Stimulated activated naive CD8-positive, alpha-beta T cell treated with anti-CD3 and anti-CD28 coated beads, Interleukin-15, amount 100 ng/mL, for 72 hours (primary cell): ENCODE data around the gene MEGF6.

Source experiments
- ATAC-seq: fragments of 150-1000 bp; cut with Tn5 transposase; 2 replicates; pipeline ENCODE4 v1.10.0; 2021; ENCODE audit warnings: mild to moderate bottlenecking, moderate library complexity
- DNase-seq, 2 donors: peaks; one replicate each; pipeline ENCODE4 v3.0.0; 2021 to 2022
- H3K27ac Mint-ChIP-seq, 2 donors: one replicate each; pipeline ENCODE4 v1.8.0; 2022; ENCODE audit warnings: mild to moderate bottlenecking in 2 of 2, mixed read lengths in 2 of 2, moderate library complexity in 2 of 2
- H3K27me3 Mint-ChIP-seq: one replicate; pipeline ENCODE4 v1.8.0; 2022; ENCODE audit warnings: mixed read lengths
- H3K4me1 Mint-ChIP-seq: one replicate; pipeline ENCODE4 v1.8.0; 2022; ENCODE audit warnings: mild to moderate bottlenecking, mixed read lengths
- H3K4me3 Mint-ChIP-seq, 2 donors: one replicate each; pipeline ENCODE4 v1.8.0; 2022; ENCODE audit warnings: mild to moderate bottlenecking in 2 of 2, mixed read lengths in 2 of 2, moderate library complexity in 1 of 2
- H3K9me3 Mint-ChIP-seq, 2 donors: one replicate each; pipeline ENCODE4 v1.8.0; 2022; ENCODE audit warnings: mixed read lengths in 2 of 2

MEGF6 gene

DNA sequence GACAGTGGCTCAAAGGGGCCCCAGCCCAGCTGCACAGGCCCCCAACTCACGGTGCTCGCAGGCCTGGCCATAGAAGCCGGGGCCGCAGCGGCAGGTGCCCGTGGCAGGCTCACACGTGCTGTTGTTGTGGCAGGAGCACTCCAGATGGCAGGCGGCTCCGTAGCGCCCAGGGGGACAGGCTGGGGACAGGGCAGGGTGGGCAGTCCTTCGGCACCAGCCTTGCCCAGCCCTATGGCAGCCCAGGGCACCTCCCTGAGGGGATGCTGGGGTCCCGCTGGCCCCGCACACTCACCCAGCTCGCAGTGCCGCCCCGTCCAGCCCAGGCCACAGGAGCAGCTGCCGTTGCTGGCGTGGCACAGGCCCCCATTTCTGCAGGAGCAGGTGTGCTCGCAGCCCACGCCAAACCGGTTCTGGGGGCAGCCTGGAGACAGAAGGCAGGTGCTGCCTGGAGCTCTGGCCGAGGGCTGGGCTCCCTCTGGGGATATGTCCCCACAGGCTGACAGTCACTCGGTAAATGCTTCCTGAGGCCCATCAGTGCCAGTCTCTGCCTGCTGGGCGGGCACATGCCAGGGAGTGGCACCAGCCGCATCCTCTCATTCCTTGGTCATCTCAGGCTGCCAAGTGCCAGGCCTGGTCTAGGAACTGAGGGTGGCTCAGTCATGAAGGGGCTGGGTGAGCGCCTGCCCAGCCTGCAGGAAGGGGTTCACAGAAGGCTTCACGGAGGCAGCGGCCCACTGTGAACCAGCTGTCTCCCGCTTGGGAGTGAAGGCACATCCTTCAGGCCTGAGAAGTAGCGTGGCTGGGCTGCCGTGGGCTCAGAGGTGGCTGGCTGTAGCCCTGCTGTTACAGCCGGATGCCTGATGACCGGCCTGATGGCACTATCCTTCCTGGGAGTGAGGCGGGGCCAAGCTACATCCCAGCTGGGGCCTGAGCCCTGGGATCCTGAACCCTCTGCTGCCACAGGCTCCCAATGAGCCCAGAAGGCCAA lies 116.7 kb downstream of the MEGF6 start:
- ATAC-seq (no peak), DNase-seq (no peak)
- H3K4me3 Mint-ChIP-seq: no peak overlapping the region
- no peak overlapping the region for H3K27ac Mint-ChIP-seq
- H3K9me3 Mint-ChIP-seq: no peaks in the 10 kb centered on the region
- H3K27me3 Mint-ChIP-seq: no peaks in the 10 kb centered on the region
- peaks cover 9% of the 10 kb centered on the region for H3K4me1 Mint-ChIP-seq

DNA sequence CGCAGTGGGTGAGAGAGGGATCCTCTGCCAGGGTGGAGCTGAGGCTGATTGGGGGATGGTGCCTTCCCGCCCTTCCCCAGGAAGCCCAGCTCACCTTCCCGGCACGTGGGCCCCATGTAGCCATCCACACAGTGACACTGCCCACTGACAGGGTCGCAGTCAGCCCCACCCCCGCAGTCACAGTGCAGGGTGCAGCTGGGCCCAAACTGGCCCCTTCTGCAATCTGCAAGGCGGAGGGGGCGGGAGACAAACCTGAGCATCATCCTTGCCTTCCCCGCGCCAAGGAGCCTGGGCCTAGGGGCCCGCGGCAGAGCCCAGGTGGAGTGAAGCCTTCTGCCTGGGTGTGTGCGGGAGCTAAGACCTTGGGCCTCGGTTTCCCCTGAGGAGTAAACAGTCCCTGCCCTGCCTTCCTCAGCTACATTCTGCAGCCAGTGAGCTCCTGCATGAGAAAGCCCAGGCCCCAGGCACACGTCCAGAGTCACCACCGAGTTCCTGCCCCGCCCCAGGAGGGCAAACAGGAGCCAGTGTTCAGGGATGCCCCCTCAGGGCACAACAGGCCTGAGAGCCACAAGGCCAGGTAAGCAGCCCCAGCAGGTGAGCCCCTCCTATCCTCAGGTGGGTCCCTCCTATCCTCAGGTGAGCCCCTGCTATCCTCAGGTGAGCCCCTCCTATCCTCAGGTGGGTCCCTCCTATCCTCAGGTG lies 118.6 kb downstream of the MEGF6 start:
- DNase-seq: no peak
- Mint-ChIP-seq H3K27me3 (no peaks in the 10 kb centered on the region), H3K4me1 (peaks cover 9% of the 10 kb centered on the region), H3K4me3 (no peak overlapping the region), H3K27ac (no peak overlapping the region), H3K9me3 (peaks cover 9 to 13% of the 10 kb centered on the region in 2 donors)
- ATAC-seq: no peak

DNA sequence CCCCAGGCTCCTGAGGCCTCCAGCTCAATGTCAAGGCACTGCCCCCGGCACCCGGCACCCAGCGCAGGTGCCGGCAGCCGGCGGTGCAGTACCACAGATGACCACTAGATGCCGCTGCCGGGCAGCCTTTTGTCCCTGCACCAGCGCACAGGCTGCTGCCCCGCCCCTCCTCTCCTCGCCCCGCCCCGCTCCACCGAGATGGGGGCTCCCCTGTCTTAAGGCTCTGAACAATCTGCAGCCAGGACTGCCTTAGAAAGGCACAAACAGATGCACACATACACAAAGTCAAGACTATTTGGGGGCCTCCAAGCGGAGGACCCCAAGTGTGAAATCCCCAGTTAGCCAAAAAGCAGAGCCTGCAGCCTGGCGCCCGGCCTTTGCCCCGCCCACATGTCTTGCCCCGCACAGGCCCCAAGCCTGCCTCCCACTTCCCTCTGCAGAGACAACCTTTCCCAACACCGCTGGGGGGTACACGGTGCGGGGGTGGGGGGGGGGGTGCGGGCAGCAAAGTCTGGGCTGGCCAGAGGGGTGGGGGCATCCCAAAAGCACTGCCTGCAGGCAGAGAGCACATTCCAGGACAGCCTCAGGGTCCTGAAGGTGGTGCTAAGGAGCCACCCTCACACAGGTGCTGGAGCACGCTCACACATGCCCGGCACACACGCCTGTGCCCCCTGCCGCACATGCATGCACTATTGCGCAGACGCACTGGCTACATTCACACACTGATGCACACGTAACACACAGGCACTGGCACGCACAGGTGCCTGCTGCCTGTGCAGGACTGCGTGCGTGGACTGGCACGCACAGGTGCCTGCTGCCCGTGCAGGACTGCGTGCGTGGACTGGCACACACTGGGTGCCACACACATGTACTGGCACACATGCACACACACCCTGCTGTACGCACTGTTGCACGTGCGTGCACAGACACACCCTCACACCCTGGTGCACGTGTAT lies 119.7 kb downstream of the MEGF6 start:
- H3K27me3 Mint-ChIP-seq: no peaks in the 10 kb centered on the region
- H3K9me3 Mint-ChIP-seq: peaks cover 9 to 13% of the 10 kb centered on the region in 2 donors
- peak overlapping the region; percentile 59 to 63 for H3K4me3 Mint-ChIP-seq
- H3K4me1 Mint-ChIP-seq: peaks cover 9% of the 10 kb centered on the region
- H3K27ac Mint-ChIP-seq: peak overlapping the region in 1 of 2 donors; percentile 69
- DNase-seq (peak; percentile 82 to 85), ATAC-seq (peak; percentile 81)

DNA sequence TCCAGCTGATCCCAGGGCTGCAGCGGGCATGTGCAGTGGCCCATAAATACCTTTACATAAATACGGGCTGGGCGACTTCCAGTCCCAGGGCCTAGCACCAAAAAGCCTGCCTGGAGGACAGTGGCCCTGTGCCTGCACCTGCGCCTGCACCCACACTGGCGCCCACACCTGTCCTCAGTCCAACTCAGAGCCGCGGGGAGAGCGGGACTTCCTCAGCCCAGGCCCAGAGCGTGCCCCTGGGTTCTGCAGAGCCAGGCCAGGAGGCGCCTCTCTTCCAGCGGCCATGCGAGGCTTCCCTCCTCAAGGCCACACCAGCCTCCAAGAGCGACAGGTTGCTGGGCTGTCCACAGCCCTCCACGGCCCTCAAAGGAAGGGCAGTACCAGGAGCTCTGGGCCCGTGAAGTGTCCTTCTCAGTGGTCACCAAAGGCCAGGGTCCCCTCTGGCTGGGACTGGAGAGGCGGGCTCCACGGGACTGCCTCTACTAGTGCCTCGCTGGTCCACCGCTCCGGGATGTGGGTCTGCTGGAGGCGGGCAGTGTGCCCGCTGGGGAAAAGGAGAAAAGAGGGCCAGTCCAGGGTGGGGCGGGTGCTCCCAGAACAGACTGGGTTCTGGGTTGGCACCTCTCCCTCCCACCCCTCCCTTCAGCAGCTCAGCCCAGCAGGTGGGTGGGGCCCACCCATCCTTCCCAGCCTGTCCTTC lies 121.1 kb downstream of the MEGF6 start:
- Mint-ChIP-seq H3K4me3 (no peak overlapping the region), H3K27me3 (no peaks in the 10 kb centered on the region), H3K9me3 (peaks cover 9 to 13% of the 10 kb centered on the region in 2 donors), H3K4me1 (peaks cover 9% of the 10 kb centered on the region), H3K27ac (no peak overlapping the region)
- DNase-seq (no peak), ATAC-seq (no peak)

DNA sequence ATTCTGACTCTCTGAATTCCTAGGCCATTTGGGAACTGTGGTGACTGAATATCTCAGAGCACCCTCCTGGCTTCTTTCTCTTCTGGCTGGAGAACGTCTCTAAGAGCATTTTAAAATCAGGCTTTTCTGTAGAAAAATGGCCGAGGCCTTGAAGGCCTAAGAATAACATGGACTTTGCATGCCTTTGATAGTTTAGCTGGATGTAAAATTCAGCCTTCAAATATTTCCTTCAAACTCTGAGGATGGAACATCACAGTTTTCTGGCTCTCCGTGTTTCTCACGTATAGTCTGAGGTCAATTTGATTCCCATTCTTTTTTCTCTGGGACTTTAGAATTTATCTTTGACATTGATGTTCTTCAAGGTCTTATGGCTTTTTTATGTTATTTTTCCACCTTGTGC lies 122.9 kb downstream of the MEGF6 start:
- Mint-ChIP-seq H3K27ac (no peak overlapping the region), H3K4me3 (no peak overlapping the region), H3K4me1 (peaks cover 15% of the 10 kb centered on the region), H3K27me3 (no peaks in the 10 kb centered on the region), H3K9me3 (peaks cover 9 to 13% of the 10 kb centered on the region in 2 donors)
- ATAC-seq: no peak
- no peak for DNase-seq

DNA sequence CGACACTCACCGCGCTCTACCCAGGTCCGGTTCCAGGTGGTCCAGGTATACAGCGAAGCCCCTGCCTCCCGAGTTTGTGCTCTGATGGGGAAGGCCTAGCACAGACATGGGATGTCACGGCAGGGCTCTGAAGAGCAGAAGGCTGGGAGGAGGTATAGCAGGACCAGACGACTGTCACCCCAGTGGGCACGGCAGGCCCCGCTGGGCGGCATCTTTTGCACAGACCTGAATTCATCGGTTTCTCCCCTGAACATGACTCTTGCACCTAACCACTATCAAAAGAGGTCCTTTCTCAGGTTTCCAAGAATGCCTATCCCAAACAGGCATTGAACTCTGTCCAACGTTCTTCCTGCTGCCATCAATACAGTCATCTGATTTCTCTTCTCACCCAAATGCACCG lies 126.3 kb downstream of the MEGF6 start:
- peaks cover 6% of the 10 kb centered on the region for H3K4me1 Mint-ChIP-seq
- no peak for DNase-seq
- H3K27me3 Mint-ChIP-seq: no peaks in the 10 kb centered on the region
- no peak for ATAC-seq
- no peak overlapping the region for H3K4me3 Mint-ChIP-seq
- peaks cover 9 to 13% of the 10 kb centered on the region in 2 donors for H3K9me3 Mint-ChIP-seq
- no peak overlapping the region for H3K27ac Mint-ChIP-seq

DNA sequence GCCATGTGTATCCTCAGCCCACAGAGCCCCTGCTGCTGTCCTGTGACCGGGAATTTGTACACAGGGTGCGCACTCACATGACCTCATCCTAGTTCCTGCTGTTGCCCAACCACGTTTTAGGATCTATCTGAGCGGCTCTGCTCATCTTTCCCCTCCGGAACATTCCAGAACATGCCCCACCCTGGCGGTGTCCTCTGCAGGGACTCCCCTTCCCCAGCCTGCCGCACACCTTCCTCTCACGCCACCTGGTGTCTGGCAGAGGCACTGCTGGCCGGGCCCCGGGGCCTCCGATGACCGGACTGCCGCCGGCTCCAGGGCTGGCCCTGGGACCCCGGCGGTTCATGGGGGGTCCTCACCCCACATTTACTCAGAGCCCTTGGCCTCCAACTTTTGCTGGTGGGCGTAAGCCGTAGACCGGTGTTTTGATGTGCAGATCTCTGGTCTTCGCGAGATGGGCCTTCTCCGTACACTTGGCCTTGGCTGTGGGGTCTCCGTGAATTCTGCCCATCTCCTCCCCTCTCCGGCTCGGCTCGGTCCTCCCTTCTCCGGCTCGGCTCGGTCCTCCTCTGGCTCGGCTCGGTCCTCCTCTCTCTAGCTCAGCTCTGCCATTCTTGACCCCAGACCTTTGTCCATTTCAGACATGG lies 127.4 kb downstream of the MEGF6 start:
- H3K9me3 Mint-ChIP-seq: peaks cover 5 to 10% of the 10 kb centered on the region in 2 donors
- peaks cover 6% of the 10 kb centered on the region for H3K4me1 Mint-ChIP-seq
- DNase-seq (peak; percentile 40 to 47), ATAC-seq (peak; percentile 47)
- H3K27me3 Mint-ChIP-seq: no peaks in the 10 kb centered on the region
- peak overlapping the region in 1 of 2 donors; percentile 65 for H3K27ac Mint-ChIP-seq
- H3K4me3 Mint-ChIP-seq: no peak overlapping the region

DNA sequence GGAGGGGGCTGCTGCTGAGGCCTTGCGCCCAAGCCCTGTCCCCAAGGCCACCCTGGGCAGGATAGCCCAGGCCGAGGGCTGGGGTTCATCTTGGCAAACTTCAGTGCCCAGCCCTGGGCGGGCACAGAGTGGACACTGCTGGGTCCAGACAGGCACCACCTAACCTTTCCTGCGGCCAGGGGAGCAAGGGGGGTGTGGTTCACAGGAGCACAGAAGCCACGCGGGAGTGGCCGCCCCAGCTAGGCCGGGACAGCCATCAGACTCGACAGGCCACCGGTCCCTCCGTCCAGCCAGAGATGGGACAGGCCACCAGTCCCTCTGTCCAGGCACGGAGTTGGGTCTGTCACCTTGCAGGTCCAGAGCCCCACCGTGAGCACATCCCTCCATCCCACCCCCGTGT lies 127.9 kb downstream of the MEGF6 start:
- Mint-ChIP-seq H3K27ac (no peak overlapping the region), H3K4me1 (peaks cover 6% of the 10 kb centered on the region), H3K4me3 (no peak overlapping the region), H3K27me3 (no peaks in the 10 kb centered on the region), H3K9me3 (peaks cover 0 to 5% of the 10 kb centered on the region in 2 donors)
- DNase-seq: no peak
- peak; percentile 7 for ATAC-seq

DNA sequence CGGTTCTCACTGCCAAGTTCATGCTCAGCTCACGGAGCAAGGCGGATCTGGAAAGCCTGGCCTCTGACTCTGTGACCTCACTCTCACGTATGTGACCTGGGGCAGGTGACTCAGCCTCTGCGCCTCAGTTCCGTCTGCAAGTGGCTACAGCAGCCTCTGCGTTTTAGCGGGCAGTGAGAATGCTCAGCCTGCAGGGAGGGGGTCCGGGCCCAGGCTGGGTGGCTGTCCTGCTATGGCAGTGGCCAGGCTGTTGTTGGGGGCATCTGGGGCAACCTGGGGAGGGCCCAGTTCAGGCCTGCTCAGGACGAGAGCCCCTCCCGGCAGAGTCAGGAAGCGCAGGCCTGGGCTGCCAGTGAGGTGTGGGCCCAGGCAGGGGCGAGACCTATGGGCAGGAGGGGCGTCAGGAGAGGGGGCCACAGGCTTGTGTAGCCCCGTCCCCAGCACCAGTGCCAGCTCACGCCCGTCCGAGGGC lies 128.9 kb downstream of the MEGF6 start:
- peaks cover 6% of the 10 kb centered on the region for H3K27me3 Mint-ChIP-seq
- no peak overlapping the region for H3K27ac Mint-ChIP-seq
- no peak overlapping the region for H3K4me3 Mint-ChIP-seq
- DNase-seq: no peak
- peak; percentile 41 for ATAC-seq
- no peaks in the 10 kb centered on the region for H3K9me3 Mint-ChIP-seq
- H3K4me1 Mint-ChIP-seq: peaks cover 6% of the 10 kb centered on the region

DNA sequence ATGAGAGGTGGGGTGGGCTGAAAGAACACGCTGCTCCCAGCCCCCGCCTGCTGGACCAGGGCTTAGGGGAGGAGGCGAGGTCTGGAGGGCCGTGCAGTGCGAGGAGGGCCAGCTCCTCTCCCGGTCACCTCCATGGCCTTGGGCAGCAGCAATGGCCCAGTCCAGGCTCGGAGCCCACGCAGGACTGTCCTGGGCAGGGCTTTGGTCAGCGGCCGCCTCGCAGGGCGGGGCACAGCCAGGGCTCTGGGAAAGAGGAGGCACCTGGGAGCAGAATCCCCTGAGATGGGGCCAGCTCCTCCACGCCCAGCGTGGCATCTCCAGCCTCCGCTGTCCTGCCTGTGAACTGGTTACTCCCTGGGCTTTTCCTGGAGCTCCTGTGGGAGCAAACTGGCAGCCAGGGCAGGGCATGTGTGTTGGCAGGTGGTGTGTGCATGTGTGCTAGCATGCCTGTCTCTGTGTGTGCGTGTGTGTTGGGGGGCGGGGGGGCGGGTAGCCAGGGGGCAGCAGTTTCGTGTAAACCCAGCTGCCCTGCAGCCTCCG lies 129.4 kb downstream of the MEGF6 start:
- Mint-ChIP-seq H3K9me3 (no peaks in the 10 kb centered on the region), H3K4me1 (peaks cover 6% of the 10 kb centered on the region), H3K4me3 (no peak overlapping the region), H3K27me3 (peaks cover 6% of the 10 kb centered on the region), H3K27ac (no peak overlapping the region)
- ATAC-seq (no peak), DNase-seq (no peak)

DNA sequence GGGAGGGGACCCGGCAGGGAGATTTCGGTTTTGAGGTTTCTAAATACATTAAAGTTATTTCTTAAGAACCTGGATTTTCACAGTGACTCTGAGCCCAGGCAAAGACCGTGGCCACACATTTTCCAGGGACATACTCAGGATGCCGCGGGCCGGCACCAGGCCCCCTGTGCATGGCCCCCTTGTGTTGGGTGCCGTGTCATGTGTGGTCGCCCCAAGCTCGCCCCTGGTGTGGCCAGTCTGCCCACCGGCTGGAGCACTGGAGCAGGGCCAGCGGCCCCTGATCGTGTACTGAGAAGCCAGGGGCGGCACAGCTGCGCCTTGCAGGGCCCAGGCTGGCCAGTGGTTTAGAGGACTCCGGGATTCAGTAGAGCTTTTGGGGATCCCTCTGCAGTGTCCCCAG lies 130.3 kb downstream of the MEGF6 start:
- Mint-ChIP-seq H3K4me3 (no peak overlapping the region), H3K27ac (no peak overlapping the region), H3K4me1 (peaks cover 6% of the 10 kb centered on the region), H3K9me3 (no peaks in the 10 kb centered on the region), H3K27me3 (peaks cover 6% of the 10 kb centered on the region)
- ATAC-seq: no peak
- no peak for DNase-seq

DNA sequence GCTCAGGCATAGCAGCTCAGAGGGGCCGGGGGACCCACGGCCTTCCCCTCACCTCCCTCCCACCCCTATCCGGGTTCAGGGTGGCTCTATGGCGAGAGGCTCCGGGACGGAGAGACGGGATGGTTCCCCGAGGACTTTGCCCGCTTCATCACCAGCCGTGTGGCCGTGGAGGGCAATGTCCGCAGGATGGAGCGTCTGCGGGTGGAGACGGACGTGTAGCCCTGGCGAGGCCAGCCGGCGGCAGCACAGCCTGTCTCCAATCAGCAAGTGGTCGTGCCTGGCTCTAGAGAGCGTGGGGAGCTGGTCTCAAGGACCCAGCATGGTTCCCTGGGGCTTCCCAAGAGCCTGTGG lies 131.0 kb downstream of the MEGF6 start:
- Mint-ChIP-seq H3K4me3 (no peak overlapping the region), H3K27me3 (peaks cover 6% of the 10 kb centered on the region), H3K9me3 (no peaks in the 10 kb centered on the region), H3K27ac (no peak overlapping the region), H3K4me1 (peaks cover 6% of the 10 kb centered on the region)
- no peak for ATAC-seq
- no peak for DNase-seq

DNA sequence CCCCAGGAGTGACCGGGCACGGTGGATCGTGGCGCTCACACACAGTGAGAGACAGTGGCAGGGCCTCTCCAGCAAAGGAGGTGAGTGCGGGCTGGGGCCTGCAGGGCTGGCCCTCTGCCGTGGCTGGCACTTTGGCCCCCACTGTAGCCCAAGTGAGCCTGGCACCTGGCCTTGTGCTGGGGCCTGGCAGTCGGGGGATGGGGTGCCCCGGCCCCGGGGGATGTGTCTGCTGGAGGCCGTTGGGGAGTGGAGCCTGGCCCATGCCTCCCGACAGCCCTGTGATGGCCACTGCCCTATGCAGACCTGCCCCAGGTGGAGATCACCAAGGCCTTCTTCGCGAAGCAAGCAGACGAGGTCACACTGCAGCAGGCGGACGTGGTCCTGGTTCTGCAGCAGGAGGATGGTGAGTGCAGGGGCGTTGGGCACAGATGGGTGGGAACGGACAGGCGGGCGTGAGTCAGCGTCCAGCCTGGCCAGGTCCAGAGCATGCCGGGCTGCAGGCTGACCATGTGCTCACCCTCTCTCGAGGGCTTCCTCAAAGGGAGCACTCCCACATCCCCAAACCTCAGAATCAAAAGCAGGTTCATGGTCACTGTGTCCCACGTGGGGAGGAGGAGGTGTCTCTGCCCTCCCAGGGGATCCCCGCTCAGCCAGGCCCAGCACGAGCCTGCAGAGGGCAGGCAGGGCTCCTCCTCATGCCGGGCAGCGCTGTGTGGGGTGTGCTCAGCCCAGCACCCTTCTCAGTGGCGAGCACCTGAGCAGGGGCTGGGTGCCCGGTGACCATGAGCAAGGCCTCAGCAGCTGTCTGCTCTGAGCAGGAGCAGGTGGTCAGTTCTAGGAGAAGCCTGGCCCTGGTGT lies 131.6 kb downstream of the MEGF6 start:
- peaks cover 6% of the 10 kb centered on the region for H3K4me1 Mint-ChIP-seq
- DNase-seq (no peak), ATAC-seq (no peak)
- H3K9me3 Mint-ChIP-seq: no peaks in the 10 kb centered on the region
- no peak overlapping the region for H3K27ac Mint-ChIP-seq
- no peak overlapping the region for H3K4me3 Mint-ChIP-seq
- H3K27me3 Mint-ChIP-seq: peaks cover 6% of the 10 kb centered on the region
